Choroid plexus epithelial cell (primary cell): Measurements from ENCODE around the gene KLHDC4.
"Not testable (repeated sequence)": the region's sequence is repeated elsewhere in the genome, so short reads cannot be mapped to it uniquely, and the experiment has no call there.

ENCODE experiments used
- DNase-seq: peaks from one replicate; pipeline ENCODE4 v3.0.0-alpha.2; 2010; ENCODE audit warnings: low read depth
- H3K4me3 ChIP-seq: 2 replicates; pipeline ENCODE4 v1.5.1; 2011; ENCODE audit warnings: low read depth, mild to moderate bottlenecking, control low read depth, low read length, moderate library complexity
- TF ChIP-seq, protein P1 (sequence below): conservative IDR thresholded peaks from 2 replicates; pipeline ENCODE4 v1.5.1; 2011; ENCODE audit warnings: low read depth, mild to moderate bottlenecking, control low read depth, inconsistent platforms, low read length, moderate library complexity

KLHDC4 gene

DNA sequence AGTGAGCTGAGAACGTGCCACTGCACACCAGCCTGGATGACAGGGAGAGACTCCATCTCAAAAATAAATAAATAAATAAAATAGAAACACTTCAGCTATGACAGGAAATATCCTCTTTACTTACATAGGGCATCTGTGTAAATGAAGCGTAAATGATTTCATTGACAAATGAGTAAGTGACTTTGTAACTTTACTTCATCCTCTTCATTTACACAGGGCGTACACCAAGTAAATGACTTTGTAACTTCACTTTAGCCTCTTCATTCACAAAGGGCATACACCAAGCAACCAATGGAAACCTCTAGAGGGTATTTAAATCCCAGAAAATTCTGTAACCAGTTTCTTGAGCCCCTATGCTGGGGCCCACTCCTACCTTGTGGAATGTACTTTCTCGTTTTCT lies 16.2 kb upstream of the KLHDC4 start:
- TF ChIP-seq, protein P1, sequence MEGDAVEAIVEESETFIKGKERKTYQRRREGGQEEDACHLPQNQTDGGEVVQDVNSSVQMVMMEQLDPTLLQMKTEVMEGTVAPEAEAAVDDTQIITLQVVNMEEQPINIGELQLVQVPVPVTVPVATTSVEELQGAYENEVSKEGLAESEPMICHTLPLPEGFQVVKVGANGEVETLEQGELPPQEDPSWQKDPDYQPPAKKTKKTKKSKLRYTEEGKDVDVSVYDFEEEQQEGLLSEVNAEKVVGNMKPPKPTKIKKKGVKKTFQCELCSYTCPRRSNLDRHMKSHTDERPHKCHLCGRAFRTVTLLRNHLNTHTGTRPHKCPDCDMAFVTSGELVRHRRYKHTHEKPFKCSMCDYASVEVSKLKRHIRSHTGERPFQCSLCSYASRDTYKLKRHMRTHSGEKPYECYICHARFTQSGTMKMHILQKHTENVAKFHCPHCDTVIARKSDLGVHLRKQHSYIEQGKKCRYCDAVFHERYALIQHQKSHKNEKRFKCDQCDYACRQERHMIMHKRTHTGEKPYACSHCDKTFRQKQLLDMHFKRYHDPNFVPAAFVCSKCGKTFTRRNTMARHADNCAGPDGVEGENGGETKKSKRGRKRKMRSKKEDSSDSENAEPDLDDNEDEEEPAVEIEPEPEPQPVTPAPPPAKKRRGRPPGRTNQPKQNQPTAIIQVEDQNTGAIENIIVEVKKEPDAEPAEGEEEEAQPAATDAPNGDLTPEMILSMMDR: no peak
- DNase-seq: no peak

DNA sequence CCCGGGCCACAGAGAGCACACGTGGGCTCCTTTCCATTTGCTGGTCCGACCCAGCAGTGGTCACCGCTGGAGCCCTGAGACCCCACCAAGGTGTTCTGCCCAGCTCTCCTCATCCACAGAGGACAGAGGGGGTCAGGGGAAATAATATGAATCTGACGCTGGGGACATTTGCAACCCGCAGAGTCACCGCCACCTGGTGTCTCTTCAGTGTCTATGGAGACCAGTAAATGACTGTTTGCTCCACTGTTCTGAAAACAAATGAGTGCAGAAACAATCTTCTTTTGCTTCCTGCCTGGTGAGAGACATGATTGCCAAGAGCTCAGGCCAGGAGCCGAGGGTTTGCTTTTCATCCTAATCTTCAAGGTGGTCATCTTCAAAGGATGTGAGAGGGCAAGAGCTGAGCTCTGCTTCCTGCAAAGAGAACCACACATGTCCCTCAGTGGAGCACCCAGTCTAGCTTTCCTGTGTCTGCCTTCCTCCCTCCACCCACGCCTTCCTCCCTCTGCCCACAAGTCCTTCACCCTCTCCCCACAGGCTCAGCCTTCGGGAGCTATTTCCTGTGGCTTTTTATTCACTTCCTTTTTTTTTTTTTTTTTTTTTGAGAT lies 14.7 kb upstream of the KLHDC4 start:
- H3K4me3 ChIP-seq: no peak overlapping the region
- TF ChIP-seq, protein P1: no peak
- DNase-seq: peak; percentile 46

More for the DNA sequence above, 16.2 kb upstream of the KLHDC4 start:
- H3K4me3 ChIP-seq: no peak overlapping the region

DNA sequence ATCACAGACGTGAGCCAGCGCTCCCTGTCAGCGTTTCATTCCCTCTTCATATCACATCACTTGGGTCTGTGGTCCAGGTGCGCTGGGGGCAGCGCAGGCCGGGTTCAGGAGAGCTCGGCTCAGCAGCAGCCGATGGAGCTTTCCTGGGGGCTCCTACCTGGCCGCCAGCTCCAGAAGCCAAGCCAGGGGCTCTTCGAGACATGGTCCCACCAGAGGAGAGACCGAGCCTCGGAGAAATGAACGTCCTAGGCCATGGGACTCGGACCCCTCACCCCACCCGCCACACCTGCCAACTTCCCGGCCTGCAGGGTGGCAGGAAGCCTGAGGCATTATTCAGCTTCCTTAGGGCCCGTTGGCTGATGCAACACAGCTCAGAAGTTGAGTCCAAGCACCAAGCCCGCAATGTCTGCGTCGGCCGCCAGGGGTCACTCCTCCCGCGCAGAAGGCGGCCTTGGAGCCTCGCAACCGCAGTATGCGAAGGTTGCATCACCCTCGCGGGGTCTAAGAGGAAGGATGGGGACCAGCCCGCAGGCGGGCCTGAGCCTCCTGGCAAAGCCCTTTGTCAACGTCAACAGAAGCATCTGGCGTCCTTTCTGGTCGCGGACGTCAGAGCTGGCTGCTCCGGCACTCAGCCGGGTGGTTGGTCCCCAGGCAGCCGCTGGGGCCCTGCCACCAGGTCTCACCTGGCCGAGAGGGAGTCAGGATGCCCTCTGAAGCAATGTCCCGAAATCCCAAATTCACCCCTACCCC lies 13.2 kb upstream of the KLHDC4 start:
- H3K4me3 ChIP-seq: no peak overlapping the region
- peak; percentile 96 for DNase-seq
- TF ChIP-seq, protein P1: peak; percentile 97

DNA sequence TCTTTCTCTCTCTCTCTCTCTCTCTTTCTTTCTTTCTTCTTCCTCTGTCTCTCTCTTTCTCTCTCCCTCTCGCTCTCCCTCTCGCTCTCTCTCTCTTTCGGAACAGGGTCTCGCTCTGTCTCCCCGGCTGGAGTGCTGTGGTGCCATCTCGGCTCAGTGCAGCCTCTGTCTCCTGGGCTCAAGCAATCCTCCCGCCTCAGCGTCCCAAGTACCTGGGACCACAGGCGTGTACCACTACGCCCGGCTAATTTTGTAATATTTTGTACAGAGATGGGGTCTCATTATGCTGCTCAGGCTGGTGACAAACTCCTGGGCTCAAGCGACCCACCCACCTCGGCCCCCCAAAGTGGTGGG lies 12.7 kb upstream of the KLHDC4 start:
- TF ChIP-seq, protein P1: no peak
- H3K4me3 ChIP-seq: no peak overlapping the region

DNA sequence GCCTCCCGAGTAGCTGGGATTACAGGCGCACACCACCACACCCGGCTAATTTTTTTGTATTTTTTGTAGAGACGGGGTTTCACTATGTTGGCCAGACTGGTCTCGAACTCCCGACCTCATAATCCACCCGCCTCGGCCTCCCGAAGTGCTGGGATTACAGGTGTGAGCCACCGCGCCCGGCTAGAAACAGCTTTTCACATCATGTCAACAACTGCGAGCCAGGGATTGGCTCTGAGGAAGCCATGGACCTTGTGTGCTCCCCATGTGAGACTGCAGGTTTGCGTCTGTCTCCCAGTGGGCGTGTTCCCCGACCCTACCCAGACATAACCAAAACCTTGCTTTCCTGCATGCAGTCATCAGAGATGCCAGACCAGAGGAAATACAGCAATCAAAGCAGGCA lies 8.1 kb upstream of the KLHDC4 start:
- H3K4me3 ChIP-seq, DNase-seq: not testable (repeated sequence)

More for the DNA sequence above, 12.7 kb upstream of the KLHDC4 start:
- DNase-seq: no peak

DNA sequence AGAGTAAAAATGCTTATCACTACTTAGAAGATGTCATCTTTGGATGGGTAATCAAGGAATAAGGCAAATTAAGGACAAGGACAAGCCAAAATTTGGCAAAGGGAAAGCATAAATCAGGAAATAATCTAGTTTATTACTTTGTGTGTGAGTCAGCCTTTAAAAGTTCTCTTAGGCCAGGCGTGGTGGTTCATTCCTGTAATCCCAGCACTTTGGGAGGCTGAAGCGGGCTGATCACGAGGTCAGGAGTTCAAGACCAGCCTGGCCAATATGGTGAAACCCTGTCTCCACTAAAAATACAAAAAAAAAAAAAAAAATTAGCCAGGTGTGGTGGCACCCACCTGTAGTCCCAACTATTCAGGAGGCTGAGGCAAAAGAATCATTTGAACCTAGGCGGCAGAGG lies 1.7 kb upstream of the KLHDC4 start:
- H3K4me3 ChIP-seq, DNase-seq: not testable (repeated sequence)

DNA sequence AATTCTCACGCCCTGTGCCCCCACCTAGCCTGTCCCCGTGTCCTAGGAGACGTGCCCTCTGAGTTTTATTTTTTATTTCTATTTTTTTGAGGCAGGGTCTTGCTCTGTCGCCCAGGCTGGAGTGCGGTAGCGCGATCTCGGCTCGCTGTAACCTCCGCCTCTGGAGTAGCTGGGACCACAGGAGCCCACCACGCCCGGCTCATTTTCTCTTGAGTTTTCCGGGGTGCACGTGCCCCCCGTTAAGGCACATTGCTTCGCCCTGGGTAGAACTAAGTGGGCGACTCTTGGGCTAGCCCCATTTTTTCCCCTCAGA lies 655 bp upstream of the KLHDC4 start:
- peak overlapping the region; percentile 90 for H3K4me3 ChIP-seq
- TF ChIP-seq, protein P1: no peak
- DNase-seq: no peak

DNA sequence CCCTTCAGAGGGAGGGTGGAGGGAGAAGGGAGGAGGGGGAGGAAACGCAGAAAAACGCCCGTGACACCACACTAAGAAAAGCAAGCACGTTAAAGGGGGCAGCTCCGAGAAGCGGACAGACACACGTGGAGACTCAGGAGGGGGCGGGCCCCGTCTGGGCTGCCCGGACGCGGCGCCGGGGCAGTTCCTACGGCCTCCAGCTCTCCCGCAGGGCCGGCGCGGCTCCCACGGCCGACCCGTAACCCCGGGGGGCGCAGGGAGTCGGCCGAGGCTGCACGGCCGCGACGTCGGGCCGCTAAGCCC lies 362 bp downstream of the KLHDC4 start:
- TF ChIP-seq, protein P1: no peak
- DNase-seq: no peak
- peak overlapping the region; percentile 90 for H3K4me3 ChIP-seq
